GM23248 (cell line): Measurements from ENCODE around the gene DOP1A. TPM values are rescaled to one million over a fixed set of nuclear protein-coding genes. Genes with fewer than 3 reads are reported as not detected.
A peak's percentile ranks its signal among the peaks of the same experiment; 100 is the strongest.

ENCODE experiments used
- DNase-seq: peaks from one replicate; pipeline ENCODE4 v3.0.0-alpha.2; 2015
- H2AFZ ChIP-seq: fragments of 200-600 bp; sonication (generic); 2 replicates; pipeline ENCODE4 v1.6.1; 2016; ENCODE audit warnings: antibody characterized with exemption
- H3F3A ChIP-seq: fragments of 200-600 bp; sonication (generic); 2 replicates; pipeline ENCODE4 v1.6.1; 2016; ENCODE audit warnings: mild to moderate bottlenecking, antibody characterized with exemption, mixed run types; ENCODE audit not compliant: insufficient read depth
- H3K27ac ChIP-seq: fragments of 200-600 bp; sonication (generic); 2 replicates; pipeline ENCODE4 v1.5.1; 2016; ENCODE audit warnings: mild to moderate bottlenecking
- H3K27me3 ChIP-seq: fragments of 200-600 bp; sonication (generic); replicated peaks from 2 replicates; pipeline ENCODE4 v1.6.1; 2016; ENCODE audit warnings: mild to moderate bottlenecking; ENCODE audit not compliant: insufficient read depth
- H3K36me3 ChIP-seq: fragments of 200-600 bp; sonication (generic); 2 replicates; pipeline ENCODE4 v1.6.1; 2016; ENCODE audit warnings: low read depth, mild to moderate bottlenecking
- H3K4me1 ChIP-seq: fragments of 200-600 bp; sonication (generic); 2 replicates; pipeline ENCODE4 v1.6.1; 2016; ENCODE audit warnings: mild to moderate bottlenecking; ENCODE audit not compliant: insufficient read depth
- H3K4me2 ChIP-seq: fragments of 200-600 bp; sonication (generic); one replicate; pipeline ENCODE4 v1.6.1; 2016; ENCODE audit warnings: mild to moderate bottlenecking; ENCODE audit not compliant: unreplicated experiment
- H3K4me3 ChIP-seq: fragments of 200-600 bp; sonication (generic); 2 replicates; pipeline ENCODE4 v1.5.1; 2016; ENCODE audit warnings: mild to moderate bottlenecking
- H3K79me2 ChIP-seq: fragments of 200-600 bp; sonication (generic); 2 replicates; pipeline ENCODE4 v1.6.1; 2016; ENCODE audit warnings: mild to moderate bottlenecking; ENCODE audit not compliant: insufficient read depth
- H3K9ac ChIP-seq: fragments of 200-600 bp; sonication (generic); 2 replicates; pipeline ENCODE4 v1.6.1; 2016; ENCODE audit warnings: mild to moderate bottlenecking
- H3K9me2 ChIP-seq: fragments of 200-600 bp; sonication (generic); 2 replicates; pipeline ENCODE4 v1.6.1; 2016; ENCODE audit warnings: mixed run types, mild to moderate bottlenecking, moderate library complexity; ENCODE audit not compliant: insufficient read depth
- H3K9me3 ChIP-seq: fragments of 200-600 bp; sonication (generic); one replicate; pipeline ENCODE4 v1.6.1; 2017; ENCODE audit warnings: low read depth
- H4K20me1 ChIP-seq: fragments of 200-600 bp; sonication (generic); 2 replicates; pipeline ENCODE4 v1.6.0; 2016; ENCODE audit not compliant: insufficient read depth
- EZH2 ChIP-seq: fragments of 200-600 bp; sonication (generic); IDR thresholded peaks from 2 replicates; pipeline ENCODE4 v1.6.1; 2018; ENCODE audit warnings: antibody characterized with exemption, mild to moderate bottlenecking; ENCODE audit not compliant: insufficient read depth, poor library complexity, severe bottlenecking
- EZH2phosphoT487 ChIP-seq: fragments of 200-600 bp; sonication (generic); IDR thresholded peaks from 2 replicates; pipeline ENCODE4 v1.6.1; 2018; ENCODE audit warnings: antibody characterized with exemption, moderate library complexity, mild to moderate bottlenecking, low read depth; ENCODE audit not compliant: insufficient read depth
- WGBS, 2 experiments: methylation state at CpG; one replicate each; pipeline ENCODE4 v1.1.6; 2015 to 2017; ENCODE audit warnings: low lambda C conversion rate in 2 of 2, low coverage in 1 of 2; ENCODE audit errors: missing lambda C conversion rate in 2 of 2; 5-methylcytosine and 5-hydroxymethylcytosine counted together
- in situ Hi-C: fragments of 300-500 bp; cut with MboI; formaldehyde crosslinking; loops from 2 replicates; pipeline ENCODE4 v1.15.0; 2020
- polyA plus RNA-seq: library from polyadenylated mRNA; unstranded; fragments of >200 nt; fragmentation: Nextera tagmentation; extraction: Ambion mirVana; gene quantifications from 2 replicates; pipeline ENCODE4 v1.2.1, GENCODE V29; 2016
- total RNA-seq: library from RNA; depleted of rRNA; stranded (reverse); fragments of >200 nt; shearing (Covaris generic); gene quantifications from 2 replicates; pipeline ENCODE4 v1.2.3, GENCODE V29; 2014

DOP1A gene
- total and polyA plus RNA-seq, 2 experiments from 2014 or later = 3.5 to 18.2 TPM

DNA sequence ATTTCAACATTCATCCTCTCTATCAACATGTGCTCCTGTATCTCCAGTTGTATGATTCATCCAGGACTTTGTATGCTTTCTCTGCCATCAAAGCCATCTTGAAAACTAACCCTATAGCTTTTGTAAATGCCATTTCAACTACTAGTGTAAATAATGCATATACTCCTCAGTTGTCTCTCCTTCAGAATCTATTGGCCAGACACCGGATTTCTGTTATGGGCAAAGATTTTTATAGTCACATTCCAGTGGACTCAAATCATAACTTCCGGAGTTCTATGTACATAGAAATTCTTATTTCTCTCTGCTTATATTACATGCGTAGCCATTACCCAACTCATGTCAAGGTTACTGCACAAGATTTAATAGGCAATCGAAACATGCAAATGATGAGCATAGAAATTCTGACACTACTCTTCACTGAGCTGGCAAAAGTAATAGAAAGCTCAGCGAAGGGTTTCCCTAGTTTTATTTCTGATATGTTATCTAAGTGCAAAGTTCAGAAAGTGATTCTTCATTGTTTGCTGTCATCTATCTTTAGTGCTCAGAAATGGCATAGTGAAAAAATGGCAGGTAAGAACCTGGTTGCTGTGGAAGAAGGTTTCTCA is 70.7 kb downstream of the DOP1A start:
- no peak overlapping the region for H3K27ac ChIP-seq
- no peak overlapping the region for H3K4me3 ChIP-seq
- 94% methylated on average over 5 of the region's 5 CpGs for WGBS, 2 experiments
- no peaks in the 10 kb centered on the region for H3K27me3 ChIP-seq
- no peaks in the 10 kb centered on the region for H3K4me1 ChIP-seq
- no peaks in the 10 kb centered on the region for H3K9me2 ChIP-seq
- peaks cover 39% of the 10 kb centered on the region for H3K36me3 ChIP-seq
- no peak overlapping the region for H3K9ac ChIP-seq
- no peaks in the 10 kb centered on the region for H3F3A ChIP-seq
- no peak overlapping the region for H2AFZ ChIP-seq
- in situ Hi-C loops = no loop called here
- no peak for TF ChIP-seq EZH2phosphoT487
- TF ChIP-seq EZH2 = no peak
- no peaks in the 10 kb centered on the region for H3K79me2 ChIP-seq
- DNase-seq = no peak
- no peak overlapping the region for H3K4me2 ChIP-seq
- H3K9me3 ChIP-seq = no peaks in the 10 kb centered on the region
- no peaks in the 10 kb centered on the region for H4K20me1 ChIP-seq

DNA sequence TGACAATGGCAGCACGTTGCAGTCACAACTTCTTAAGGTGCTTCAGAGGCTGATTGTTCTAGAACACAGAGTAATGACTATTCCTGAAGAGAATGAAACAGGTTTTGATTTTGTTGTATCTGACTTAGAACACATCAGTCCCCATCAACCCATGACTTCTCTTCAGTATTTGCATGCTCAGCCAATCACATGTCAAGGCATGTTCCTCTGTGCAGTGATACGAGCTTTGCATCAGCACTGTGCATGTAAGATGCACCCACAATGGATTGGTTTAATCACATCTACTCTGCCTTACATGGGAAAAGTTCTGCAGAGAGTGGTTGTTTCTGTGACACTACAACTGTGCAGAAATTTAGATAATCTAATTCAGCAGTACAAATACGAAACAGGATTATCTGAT is 71.3 kb downstream of the DOP1A start:
- TF ChIP-seq EZH2 = no peak
- TF ChIP-seq EZH2phosphoT487 = no peak
- Histone ChIP-seq H3K27ac (no peak overlapping the region), H3K9me2 (no peaks in the 10 kb centered on the region), H3F3A (no peaks in the 10 kb centered on the region), H3K27me3 (no peaks in the 10 kb centered on the region), H3K36me3 (peaks cover 44% of the 10 kb centered on the region), H4K20me1 (no peaks in the 10 kb centered on the region), H3K4me3 (no peak overlapping the region), H3K4me1 (no peaks in the 10 kb centered on the region), H3K9me3 (no peaks in the 10 kb centered on the region), H3K9ac (no peak overlapping the region), H2AFZ (no peak overlapping the region), H3K79me2 (no peaks in the 10 kb centered on the region), H3K4me2 (no peak overlapping the region)
- 96 to 100% methylated on average over 3 of the region's 3 CpGs for whole genome bisulfite sequencing, 2 experiments
- in situ Hi-C loops = no loop called here
- no peak for DNase-seq

DNA sequence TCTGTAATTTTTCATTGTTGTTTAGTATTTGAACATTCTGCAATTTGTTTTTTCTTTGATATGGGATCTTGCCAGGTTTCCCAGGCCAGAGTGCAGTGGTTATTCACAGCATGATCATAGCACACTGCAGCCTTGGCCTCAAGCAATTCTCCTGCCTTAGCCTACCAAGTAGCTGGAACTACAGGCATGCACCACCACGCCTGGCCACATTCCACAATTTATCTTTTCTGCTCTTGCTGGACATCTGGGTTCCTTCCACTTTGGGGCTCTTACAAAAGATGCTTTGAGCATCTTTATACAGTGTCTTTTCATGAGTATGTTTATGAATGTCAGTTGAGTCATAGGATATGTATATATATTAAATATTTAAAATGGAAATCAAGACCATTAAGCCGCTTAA is 83.6 kb downstream of the DOP1A start:
- no peaks in the 10 kb centered on the region for H3K79me2 ChIP-seq
- H3K4me3 ChIP-seq = no peak overlapping the region
- no peak overlapping the region for H3K4me2 ChIP-seq
- H3K9me2 ChIP-seq = no peaks in the 10 kb centered on the region
- H3F3A ChIP-seq = no peaks in the 10 kb centered on the region
- TF ChIP-seq EZH2 = no peak
- TF ChIP-seq EZH2phosphoT487 = no peak
- H4K20me1 ChIP-seq = no peaks in the 10 kb centered on the region
- no peaks in the 10 kb centered on the region for H3K27me3 ChIP-seq
- no peak for DNase-seq
- no peaks in the 10 kb centered on the region for H3K4me1 ChIP-seq
- peaks cover 16% of the 10 kb centered on the region for H3K36me3 ChIP-seq
- in situ Hi-C loops = no loop called here
- H3K9me3 ChIP-seq = no peaks in the 10 kb centered on the region
- H2AFZ ChIP-seq = no peak overlapping the region
- H3K27ac ChIP-seq = no peak overlapping the region
- H3K9ac ChIP-seq = no peak overlapping the region
- 97 to 99% methylated on average over 2 of the region's 2 CpGs for WGBS, 2 experiments

DNA sequence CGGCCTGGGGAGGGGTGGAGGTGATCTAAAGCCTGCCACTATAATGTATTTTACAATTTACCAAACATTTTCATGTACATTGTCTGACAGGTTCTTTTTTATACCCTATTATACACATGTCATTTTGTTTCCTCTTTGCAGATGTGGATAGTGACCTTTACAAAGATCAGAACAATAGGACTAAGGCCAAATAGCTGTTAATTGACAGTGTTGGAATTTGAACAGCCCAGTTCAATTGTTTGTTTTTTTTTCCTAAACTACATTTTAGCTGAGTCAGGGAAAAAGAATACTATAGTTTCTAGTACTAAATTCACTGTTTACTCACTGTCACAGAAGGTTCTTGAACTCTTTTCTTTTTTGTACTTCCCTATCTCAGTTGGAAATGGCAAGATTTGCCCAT is 85.4 kb downstream of the DOP1A start:
- no peak overlapping the region for H3K4me3 ChIP-seq
- no peaks in the 10 kb centered on the region for H3K9me3 ChIP-seq
- in situ Hi-C loops = no loop called here

DNA sequence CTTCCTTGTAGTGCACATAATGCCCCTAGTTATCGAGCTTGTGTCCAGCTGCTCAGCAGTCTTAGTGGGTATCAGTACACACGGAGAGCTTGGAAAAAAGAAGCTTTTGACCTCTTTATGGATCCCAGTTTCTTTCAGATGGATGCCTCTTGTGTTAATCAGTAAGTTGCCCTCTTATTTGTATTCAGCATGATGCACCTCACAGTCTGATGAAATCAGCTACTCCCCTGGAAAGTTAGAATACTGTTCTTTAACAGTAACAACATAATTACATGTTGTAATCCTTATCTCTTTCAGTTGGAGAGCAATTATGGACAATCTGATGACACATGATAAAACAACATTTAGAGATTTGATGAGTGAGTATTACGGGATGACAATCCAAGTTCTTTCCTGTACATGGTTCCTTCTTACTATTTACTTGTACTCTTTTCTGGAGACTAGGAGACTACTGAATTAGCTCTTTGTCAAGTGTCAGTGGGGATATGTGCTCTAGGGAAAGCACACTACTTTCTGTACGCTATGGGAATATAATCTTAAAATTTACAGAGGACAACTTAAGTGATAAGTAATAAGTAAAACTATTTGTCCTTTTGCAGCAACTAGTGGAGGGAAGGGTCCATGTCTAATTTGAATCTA is 86.5 kb downstream of the DOP1A start:
- H3K4me1 ChIP-seq = no peaks in the 10 kb centered on the region
- WGBS, 2 experiments = 83% methylated on average over 4 of the region's 4 CpGs
- H3K27ac ChIP-seq = no peak overlapping the region
- peak; percentile 3 for DNase-seq
- H3K9me2 ChIP-seq = no peaks in the 10 kb centered on the region
- H3K4me3 ChIP-seq = no peak overlapping the region
- peak overlapping the region; percentile 4 for H3K4me2 ChIP-seq
- TF ChIP-seq EZH2phosphoT487 = no peak
- no peak for TF ChIP-seq EZH2
- H3K9me3 ChIP-seq = no peaks in the 10 kb centered on the region
- in situ Hi-C loops = no loop called here
- no peaks in the 10 kb centered on the region for H3K79me2 ChIP-seq
- H2AFZ ChIP-seq = no peak overlapping the region
- no peaks in the 10 kb centered on the region for H3K27me3 ChIP-seq
- peaks cover 21% of the 10 kb centered on the region for H3K36me3 ChIP-seq
- H3F3A ChIP-seq = no peaks in the 10 kb centered on the region
- H4K20me1 ChIP-seq = no peaks in the 10 kb centered on the region
- H3K9ac ChIP-seq = no peak overlapping the region

More for the DNA sequence above, 85.4 kb downstream of the DOP1A start:
- H3F3A ChIP-seq = no peaks in the 10 kb centered on the region
- H3K36me3 ChIP-seq = peaks cover 16% of the 10 kb centered on the region
- DNase-seq = no peak
- no peaks in the 10 kb centered on the region for H3K9me2 ChIP-seq
- TF ChIP-seq EZH2phosphoT487 = no peak
- TF ChIP-seq EZH2 = no peak
- no peaks in the 10 kb centered on the region for H3K4me1 ChIP-seq
- no peak overlapping the region for H3K27ac ChIP-seq
- H3K27me3 ChIP-seq = no peaks in the 10 kb centered on the region
- no peak overlapping the region for H3K9ac ChIP-seq
- WGBS, 2 experiments = 89 to 91% methylated on average over 1 of the region's 1 CpG
- no peaks in the 10 kb centered on the region for H3K79me2 ChIP-seq
- no peak overlapping the region for H2AFZ ChIP-seq
- no peak overlapping the region for H3K4me2 ChIP-seq
- H4K20me1 ChIP-seq = no peaks in the 10 kb centered on the region
